HG02763 (cell line): Measurements from ENCODE around the gene PARD3.

Experiments
- ATAC-seq: cut with Tn5 transposase; IDR thresholded peaks from one replicate; pipeline ENCODE4 v1.9.1; 2021; ENCODE audit warnings: mild to moderate bottlenecking, moderate library complexity; ENCODE audit not compliant: unreplicated experiment

PARD3 gene

DNA sequence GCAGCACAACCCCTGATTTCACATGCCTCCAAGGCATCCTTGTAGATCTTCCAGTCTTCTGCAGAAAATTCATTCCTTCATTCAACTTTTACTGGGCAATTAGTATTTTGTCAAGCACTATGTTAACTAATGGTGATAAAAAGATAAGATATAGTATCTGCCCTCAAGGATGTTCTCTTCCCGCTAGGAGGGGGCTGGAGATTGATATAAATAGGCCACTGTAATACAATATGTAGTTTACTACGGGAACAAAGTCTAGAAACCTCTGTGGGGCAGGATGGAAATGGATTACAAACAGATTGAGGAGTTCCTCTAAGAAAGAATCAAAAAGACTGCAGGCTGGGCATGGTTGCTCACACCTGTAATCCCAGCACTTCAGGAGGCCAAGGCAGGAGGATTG lies 10.3 kb upstream of the PARD3 start:
- no peak for ATAC-seq

DNA sequence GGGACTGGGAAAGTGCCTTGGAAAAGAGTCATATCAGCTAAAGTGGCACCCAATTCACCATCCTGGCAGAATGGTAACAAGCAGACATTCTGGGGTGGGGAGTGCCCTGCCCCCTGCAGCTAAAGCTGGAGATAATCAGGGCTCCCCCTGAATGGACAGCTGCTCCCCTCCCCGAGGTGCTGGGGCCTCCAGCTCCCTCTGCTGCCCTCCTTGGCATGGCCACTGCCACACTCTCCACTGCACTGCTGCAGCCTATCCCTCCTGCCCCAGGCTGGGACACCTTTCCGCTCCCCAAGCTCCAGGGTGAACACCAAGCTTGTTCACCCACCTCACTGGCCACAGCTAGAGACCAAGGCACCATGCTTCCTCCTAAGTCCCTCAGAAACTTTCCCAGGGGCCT lies 9.8 kb upstream of the PARD3 start:
- no peak for ATAC-seq

DNA sequence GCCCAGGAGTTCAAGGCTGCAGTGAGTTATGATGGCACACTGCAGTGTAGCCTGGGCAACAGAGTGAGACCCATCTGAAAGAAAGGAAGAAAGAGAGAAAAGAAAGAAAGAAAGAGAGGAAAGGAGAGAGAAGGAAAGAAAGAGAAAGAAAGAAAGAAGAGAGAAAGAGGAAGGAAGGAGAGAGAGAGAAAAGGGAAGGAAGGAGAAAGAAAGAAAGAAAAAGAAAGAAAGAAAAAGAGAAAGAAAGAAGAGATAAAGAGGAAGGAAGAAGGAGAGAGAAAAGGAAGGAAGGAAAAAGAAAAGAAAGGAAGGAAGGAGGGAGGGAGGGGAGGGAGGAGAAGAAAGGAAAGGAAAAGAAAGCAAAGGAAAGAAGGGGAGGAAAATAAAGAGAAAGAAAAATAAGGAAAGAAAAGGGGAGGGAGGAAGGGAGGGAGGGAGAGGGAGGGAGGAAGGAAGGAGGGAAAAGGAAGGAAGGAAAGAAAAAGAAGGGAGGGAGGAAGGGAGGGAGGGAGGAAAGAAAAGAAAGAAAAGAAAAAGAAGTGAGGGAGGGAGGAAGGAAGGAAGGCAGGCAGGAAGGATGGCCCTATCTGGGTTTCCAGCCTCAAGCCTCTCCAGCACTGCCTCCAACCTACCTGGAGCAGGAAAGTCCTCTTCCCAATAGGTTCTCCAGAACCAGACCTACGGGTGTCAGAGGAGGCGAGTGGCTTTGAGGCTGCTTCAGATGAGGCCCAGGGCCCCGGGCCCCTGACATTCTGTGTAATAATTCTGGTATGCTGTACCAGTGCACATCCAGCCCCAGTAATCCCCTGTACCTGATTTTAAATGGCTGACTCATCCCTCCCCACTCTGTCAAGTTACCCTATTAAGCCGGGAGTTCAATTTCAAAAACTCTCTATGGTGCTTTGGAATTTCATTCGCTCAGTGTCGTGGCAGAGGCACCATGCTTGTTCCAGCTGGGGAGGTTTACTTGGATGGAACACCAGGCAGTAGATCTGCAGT lies 6.8 kb upstream of the PARD3 start:
- ATAC-seq: no peak

DNA sequence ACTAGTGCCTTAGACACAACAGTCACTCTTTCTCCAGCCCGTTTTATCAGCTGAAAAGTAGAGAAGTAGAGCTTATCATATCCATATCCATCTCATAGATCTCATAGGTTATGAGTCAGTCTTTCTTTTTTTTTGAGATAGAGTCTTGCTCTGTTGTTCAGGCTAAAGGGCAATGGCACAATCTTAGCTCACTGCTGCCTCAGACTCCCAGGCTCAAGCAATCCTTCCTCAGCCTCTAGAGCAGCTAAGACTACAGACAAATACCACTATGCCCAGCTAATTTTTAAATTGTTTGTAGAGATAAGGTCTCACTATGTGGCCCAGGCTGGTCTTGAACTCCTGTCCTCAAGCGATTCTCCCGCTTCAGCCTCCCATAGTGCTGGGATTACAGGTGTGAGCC lies 2.5 kb upstream of the PARD3 start:
- no peak for ATAC-seq

DNA sequence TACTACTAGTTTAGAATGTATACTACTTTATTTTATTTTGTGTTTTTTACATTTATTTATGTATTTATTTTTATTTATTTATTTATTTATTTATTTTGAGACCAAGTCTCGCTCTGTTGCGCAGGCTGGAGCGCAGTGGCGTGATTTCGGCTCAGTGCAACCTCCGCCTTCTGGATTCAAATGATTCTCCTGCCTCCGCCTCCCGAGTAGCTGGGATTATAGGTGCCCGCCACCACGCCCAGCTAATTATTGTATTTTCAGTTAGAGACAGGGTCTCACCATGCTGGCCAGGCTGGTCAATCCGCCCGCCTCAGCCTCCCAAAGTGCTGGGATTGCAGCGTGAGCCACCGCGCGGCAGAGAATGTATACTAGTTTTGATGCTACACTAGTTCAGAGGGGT lies 2.0 kb upstream of the PARD3 start:
- ATAC-seq: no peak

DNA sequence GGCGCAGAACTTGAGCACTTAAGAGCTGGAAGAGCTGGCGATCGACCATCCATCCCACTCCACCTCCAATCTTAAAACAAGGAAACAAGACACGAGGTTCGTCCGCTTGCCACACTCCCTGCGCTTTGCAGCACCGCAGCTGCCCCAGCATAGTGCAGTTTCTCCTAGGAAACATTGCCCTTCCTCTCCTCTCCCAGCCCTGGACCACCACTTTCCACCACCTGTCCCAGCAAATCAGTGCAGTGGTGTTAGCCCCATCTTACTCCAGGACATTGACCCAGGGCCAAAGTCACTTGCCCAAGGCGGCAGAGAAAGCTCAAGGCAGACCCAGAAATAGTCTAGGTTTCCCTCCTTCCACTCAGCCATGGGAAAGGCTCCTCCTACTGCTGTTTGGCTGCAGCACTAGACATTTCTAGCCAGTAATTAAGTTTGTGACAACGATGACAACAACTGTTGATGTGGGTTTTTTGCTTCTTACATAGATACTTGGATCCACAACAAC lies 1.5 kb upstream of the PARD3 start:
- ATAC-seq: no peak

DNA sequence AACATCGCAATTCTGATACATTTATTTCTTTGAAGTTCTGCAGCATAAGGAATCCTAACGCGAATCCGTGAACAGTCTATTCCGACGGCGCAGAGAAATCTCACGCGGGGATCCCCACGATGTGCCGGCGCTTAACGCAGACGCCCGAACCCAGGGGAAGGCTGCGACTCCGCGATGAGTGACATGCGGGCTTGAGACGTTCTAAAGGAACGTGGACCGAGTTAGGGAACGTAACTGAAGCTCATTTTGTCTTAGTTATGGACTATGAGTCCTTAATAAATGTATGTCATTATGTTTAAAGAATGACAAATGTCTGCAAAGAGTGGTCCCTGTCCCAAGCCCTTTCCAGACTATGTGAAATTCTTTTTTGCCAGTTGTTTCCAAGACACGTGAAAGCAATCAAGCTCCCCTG lies 995 bp upstream of the PARD3 start:
- ATAC-seq: no peak

DNA sequence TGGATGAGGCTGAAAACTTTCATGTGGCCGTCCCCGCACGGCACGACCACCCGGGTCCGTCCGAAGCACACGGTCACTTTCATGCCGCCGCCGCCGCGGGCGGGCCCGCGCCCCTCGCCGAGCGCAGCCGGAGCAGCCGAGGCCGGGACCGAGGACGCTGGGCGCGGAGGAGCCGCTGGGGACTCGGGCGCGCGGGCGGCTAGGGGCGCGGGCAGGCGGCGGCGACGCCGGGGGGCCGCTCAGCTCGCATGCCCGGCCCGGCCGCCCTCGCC lies 247 bp downstream of the PARD3 start:
- ATAC-seq: no peak

DNA sequence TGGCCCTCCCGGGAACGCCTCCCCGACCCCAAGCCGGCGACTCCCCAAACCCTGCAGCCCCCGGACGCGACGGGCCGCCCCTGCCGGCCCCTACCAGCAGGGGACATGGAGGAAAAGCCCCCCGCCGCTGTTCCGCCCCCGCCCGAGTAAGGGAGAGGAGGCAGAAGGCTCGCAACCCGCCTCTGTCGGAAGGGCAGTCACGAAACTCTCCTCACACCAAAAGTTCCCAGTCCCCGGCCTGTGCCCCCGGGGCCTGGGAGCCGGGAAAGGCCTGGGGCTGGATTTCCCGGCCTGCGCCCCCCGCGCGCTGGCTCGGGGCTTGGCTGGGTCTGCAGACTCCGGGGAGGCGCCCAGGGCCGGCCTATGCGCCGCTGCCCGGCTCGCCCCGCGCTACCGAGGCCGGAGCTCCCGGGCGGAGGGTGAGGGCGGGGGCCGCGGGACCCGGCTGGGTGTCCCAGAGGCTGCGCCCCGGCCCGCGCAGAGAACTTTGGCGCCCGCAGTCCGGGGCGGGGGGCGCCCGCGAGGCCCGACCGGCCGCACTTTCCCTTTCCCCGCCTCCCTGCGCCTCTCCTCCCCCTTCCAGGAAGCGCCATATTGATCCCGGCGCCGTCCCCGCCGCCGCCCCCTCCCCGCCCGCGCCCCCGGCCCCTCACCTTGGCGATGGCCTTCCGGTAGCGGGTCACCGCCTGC lies 728 bp downstream of the PARD3 start:
- ATAC-seq: peak; percentile 29

DNA sequence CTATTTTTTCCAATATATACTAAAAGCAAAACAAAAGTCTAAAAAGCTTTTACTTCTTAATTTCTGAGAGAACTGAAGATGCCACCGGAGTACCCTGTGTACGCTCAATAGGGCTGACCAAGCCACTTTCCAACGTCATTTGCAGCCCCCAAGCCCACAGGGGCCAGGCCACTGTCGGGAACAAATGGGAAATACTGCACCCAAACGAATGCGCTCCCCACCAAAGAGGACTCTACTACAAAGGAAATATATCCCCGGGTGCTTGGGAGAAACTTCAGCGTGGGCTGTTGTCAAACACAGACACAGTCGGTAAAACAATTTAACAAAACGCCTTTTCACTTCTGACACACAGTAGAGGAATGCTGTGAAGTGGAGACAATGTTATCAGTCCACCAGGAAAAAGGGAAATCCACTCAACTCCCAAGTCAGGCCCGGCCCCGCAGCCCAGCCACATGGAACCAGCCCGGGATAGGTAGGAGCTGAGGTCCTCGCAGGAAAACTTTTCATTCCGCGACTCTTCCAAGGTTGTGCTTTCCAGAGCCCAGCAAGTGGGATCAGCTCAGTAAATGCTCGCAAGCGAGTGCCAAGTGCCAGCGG lies 1.4 kb downstream of the PARD3 start:
- ATAC-seq: no peak

DNA sequence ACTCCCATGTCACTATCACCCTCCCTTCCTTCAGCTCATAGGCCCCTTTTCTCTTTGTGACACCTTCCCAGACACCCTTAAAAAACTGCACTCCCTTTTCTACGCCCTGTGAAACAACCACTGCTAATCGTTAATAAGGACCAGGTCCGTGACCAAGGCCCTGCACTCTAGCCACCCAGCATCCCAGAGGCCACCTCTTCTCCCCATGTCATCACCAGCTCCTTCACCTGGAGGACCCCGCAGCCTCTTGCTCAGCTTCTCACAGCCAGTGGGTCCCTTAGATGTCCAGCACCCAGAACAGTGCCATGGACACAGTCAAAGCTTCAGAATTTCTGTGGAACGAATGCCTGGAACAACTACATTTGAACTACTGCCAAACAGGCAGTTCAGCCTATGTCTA lies 2.3 kb downstream of the PARD3 start:
- no peak for ATAC-seq

DNA sequence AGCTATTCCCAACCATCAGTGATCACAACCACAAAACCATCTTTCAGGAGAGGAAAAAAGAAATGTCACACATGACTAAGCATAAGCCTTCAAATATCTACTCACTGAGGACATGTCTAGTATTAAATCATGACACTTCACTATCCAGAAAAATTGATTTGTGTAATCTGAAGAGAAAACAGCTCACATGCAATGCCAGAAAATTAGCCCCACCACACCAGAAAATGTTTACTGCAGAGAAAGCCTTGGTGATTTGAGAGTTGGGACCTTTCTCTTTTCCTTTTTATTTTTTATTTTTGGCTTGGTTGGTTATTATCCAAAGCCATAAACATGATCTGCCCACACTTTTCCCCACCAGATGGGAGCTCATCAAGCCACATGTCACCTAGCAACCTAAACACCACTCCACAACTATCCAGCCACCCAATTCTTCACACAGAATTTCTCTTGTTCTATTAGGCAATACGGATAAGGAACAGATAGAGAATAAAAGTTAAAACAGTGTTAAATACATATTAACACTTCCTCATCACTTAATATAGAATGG lies 3.1 kb downstream of the PARD3 start:
- no peak for ATAC-seq

DNA sequence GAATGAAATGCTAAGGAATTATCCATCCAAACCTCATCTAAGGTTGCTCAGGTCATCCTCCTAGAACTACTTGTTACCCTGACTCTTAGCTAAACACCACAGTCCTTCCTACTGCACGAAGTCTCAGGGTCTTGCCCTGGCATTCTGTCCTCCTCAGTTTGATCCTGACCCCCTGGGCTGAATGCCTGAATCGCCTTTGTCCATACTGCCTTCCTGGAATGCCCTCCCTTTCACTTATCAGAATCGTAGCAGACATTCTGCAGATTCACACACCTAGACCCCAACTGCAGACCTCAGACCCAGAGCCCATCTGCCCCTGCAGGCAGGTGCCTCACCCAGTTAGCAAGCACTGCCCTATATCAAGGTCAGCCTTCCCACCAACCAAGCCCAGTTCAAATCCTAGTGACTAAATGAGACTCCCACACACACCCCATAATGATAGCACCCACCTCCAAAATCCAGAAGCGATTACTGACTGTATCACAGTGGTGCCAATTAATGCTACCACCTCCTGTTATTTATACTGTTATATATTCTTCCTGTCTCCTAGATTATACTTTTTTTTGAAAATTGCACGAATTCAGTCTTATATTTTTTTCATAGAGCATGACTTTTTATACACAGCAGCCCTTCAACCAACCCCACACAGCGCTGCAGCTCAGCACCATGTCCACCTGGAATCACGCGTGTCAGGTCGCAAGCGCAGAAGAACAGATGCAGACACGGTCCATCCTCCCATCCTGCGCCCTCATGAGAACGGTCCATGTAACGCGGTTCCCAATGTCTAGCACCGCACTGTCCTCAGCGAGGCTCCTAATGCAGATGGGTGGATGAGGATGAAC lies 3.7 kb downstream of the PARD3 start:
- no peak for ATAC-seq

DNA sequence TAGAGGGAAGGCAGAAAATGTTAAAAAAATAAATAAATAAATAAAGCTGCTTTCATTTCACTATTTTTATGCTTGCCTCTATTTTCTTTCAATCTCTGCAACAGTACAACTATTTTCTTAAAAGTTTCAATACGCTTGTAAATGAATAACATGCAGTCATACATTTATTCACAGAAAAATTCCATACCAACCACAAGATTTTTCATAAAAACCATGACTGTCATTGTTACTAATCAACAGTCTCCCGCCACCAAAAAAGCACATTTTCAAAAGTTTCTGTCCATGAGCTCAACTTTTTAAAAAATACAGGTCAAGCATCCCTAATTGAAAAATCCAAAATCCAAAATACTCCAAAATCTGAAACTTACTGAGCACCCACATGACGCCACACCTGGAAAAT lies 5.3 kb downstream of the PARD3 start:
- no peak for ATAC-seq

DNA sequence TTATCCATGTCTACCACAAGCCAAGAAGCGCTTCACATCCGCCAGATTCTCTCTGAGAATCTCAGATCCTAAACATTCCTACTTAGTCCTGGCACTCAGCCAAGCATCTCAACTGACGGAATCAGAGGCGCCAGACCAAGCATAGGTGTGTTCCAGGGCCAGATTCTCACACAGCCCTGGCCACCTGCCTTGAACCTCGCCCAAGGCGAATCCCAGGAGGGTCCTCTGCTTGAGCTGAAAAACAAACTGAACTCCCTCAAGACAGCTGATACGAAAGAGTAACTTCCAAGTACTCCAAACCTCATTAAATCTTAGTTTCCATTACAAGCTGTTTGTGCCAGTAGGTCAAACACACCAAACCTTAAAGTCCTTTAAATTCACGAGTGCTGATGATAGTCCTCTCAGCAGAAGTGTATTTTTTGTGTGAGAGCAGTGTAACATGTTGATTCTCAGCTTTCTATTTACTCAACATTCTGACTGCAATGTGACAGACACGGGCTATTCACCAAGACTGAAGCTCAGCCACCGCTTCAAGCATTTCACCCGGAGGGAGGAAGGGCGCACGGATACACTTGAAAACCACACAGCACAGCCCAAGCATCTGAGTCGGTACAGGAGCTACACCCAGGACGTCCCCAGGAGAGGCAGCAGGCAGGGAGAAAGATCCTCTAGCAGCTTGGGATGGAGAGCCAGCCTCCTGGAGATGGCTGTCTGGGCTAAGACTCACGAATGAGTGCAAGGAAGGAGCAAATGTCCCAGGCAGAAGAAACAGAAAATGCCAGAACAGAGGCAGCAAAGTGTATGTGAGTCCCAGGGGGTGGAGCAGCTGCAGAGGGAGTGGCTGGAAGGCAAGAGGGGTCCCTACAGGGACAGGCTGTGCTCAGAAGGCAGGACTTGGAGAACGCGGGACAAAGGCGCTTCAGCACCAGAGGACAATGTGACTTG lies 6.0 kb downstream of the PARD3 start:
- ATAC-seq: no peak

DNA sequence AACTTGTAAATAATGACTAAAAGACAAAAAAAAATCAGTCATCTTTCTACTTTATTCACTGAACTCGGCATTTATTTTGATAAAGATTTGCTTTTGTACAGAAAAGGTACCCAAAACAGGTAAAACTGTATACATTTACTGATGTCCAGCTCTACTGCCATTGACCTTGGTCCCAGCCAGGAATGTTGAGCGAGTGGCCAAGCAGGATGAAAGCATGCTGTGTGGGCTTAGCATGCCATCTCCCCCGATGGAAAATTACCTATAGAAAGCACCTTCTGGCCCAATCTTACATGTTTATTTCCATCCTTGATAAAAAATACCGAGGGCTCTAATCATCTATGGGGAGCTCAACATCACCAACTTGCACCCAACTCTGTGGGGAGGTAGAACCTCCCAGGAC lies 6.8 kb downstream of the PARD3 start:
- ATAC-seq: no peak

DNA sequence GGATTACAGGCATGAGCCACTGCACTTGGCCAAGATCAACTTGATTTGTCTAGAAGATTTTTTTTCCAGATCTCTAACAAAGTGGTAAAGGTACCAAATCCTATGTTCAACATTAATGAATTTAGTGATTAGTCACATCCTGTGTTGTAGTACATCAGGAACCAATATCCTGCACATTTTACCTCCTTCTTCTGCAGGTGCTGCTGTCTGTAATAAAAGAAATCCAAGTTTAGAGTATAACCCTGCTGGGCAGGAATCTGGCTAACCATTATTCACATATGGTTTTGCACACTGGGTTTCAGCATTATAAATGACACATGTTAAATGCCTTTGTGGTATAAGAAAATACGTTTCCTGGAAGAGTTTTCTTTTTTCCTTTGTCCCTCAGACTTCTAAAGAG lies 10.8 kb downstream of the PARD3 start:
- ATAC-seq: no peak

DNA sequence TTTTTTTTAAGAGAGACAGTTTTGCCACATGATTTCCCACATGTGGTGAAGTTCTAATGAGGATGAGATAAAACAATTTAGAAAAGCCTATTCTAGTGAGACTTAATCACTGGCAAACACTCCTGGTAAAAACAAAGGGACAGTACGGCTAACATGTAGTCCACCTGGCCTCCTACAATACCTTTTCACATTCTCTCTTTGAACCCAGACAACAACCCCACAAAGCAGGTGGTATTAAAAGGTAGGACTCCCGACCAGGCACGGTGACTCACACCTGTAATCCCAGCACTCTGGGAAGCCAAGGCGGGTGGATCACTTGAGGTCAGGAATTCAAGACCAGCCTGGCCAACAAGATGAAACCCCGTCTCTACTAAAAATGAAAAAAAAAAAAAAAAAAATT lies 12.4 kb downstream of the PARD3 start:
- ATAC-seq: no peak

DNA sequence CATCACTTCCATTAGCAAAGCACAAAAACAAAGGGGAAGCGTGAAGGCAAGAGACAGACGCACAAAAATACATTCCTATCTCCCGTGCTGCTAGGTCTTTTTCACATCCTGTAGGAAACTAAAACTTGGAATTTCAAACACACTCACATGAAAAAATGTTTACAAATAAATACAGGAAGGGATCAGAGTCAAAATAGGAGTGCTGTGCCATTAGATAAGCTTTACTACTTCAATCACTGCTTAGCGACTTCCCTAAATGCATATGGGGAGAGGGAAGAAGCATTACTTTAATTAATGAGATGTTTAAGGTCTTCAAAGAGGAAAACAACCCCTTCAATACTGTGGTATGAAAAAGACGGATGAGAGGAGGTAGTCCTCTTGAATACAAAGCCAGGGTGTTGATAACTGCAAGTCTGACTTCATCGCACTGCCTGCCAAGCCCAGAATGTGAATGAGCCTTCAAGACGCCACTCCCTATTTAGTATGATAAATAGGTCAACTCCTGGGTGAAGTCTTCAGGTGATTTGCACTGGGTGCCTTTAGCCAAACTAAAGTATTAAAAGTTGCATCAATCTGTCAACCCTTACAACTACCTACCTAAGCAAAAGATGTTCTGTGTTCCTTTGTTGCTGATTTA lies 13.9 kb downstream of the PARD3 start:
- ATAC-seq: no peak
